PC-3 (cell line): ENCODE measurements around the gene DOCK1. TPM values are rescaled to one million over a fixed set of nuclear protein-coding genes. Genes with fewer than 3 reads are reported as not detected.

ENCODE experiments used
- ATAC-seq: fragments of 200-7000 bp; cut with Tn5 transposase; 2 replicates; pipeline ENCODE4 v1.9.1; 2020; ENCODE audit warnings: mild to moderate bottlenecking, moderate library complexity
- BruUV-seq: library from RNA; stranded (reverse); fragments of 400-500 nt; replicated peaks from 2 replicates; lab custom pipeline; 2021; lab: Mats Ljungman, UMichigan
- CTCF ChIA-PET: fragments of 300-600 bp; sonication (Branson Sonifier 250); formaldehyde crosslinking; loops from one replicate; lab custom pipeline; 2022; ENCODE audit warnings: antibody characterized with exemption; lab: Charles Lee
- POLR2A ChIA-PET: fragments of 300-600 bp; sonication (Branson Sonifier 250); formaldehyde crosslinking; loops from one replicate; lab custom pipeline; 2022; ENCODE audit warnings: antibody characterized with exemption; ENCODE audit not compliant: unreplicated experiment; lab: Charles Lee
- DNase-seq: peaks from one replicate; pipeline ENCODE4 v3.0.0-alpha.2; 2015
- H2AFZ ChIP-seq: fragments of 300-600 bp; sonication (generic); 2 replicates; pipeline ENCODE4 v1.6.0; 2016; ENCODE audit warnings: antibody characterized with exemption, low read length
- H3F3A ChIP-seq: fragments of 300-600 bp; sonication (generic); one replicate; pipeline ENCODE4 v1.6.0; 2017; ENCODE audit warnings: antibody characterized with exemption, low read length, control low read depth, mild to moderate bottlenecking; ENCODE audit not compliant: unreplicated experiment
- H3K27ac ChIP-seq: fragments of 300-600 bp; sonication (generic); 2 replicates; pipeline ENCODE4 v1.5.1; 2016; ENCODE audit warnings: mild to moderate bottlenecking, low read length
- H3K27me3 ChIP-seq: fragments of 300-600 bp; sonication (generic); 2 replicates; pipeline ENCODE4 v1.6.1; 2016; ENCODE audit warnings: low read length, mixed read lengths
- H3K36me3 ChIP-seq: fragments of 300-600 bp; sonication (generic); 2 replicates; pipeline ENCODE4 v1.6.1; 2016; ENCODE audit warnings: low read depth, mixed run types, low read length, mixed read lengths
- H3K4me1 ChIP-seq: fragments of 300-600 bp; sonication (generic); 2 replicates; pipeline ENCODE4 v1.5.1; 2016; ENCODE audit warnings: low read length; ENCODE audit not compliant: insufficient read depth
- H3K4me2 ChIP-seq: fragments of 300-600 bp; sonication (generic); 2 replicates; pipeline ENCODE4 v1.6.0; 2016; ENCODE audit warnings: low read length
- H3K4me3 ChIP-seq: fragments of 300-600 bp; sonication (generic); 2 replicates; pipeline ENCODE4 v1.5.1; 2016; ENCODE audit warnings: mild to moderate bottlenecking, low read length, mixed read lengths
- H3K79me2 ChIP-seq: fragments of 300-600 bp; sonication (generic); 2 replicates; pipeline ENCODE4 v1.6.1; 2017; ENCODE audit warnings: low read length, mixed read lengths
- H3K9ac ChIP-seq: fragments of 300-600 bp; sonication (generic); 2 replicates; pipeline ENCODE4 v1.6.0; 2016; ENCODE audit warnings: mild to moderate bottlenecking, low read length
- H3K9me2 ChIP-seq: fragments of 300-600 bp; sonication (generic); replicated peaks from 2 replicates; pipeline ENCODE4 v1.6.1; 2016; ENCODE audit warnings: mixed run types, low read length, mixed read lengths
- H3K9me3 ChIP-seq: fragments of 300-600 bp; sonication (generic); 2 replicates; pipeline ENCODE4 v1.6.1; 2016; ENCODE audit warnings: low read length, mixed read lengths
- H4K20me1 ChIP-seq: fragments of 300-600 bp; sonication (generic); 2 replicates; pipeline ENCODE4 v1.6.1; 2016; ENCODE audit warnings: low read length, mixed read lengths
- EZH2 ChIP-seq: fragments of 300-600 bp; sonication (generic); IDR thresholded peaks from one replicate; pipeline ENCODE4 v1.6.1; 2017; ENCODE audit warnings: antibody characterized with exemption, mild to moderate bottlenecking, low read length; ENCODE audit not compliant: unreplicated experiment
- EZH2phosphoT487 ChIP-seq: fragments of 300-600 bp; sonication (generic); IDR thresholded peaks from 2 replicates; pipeline ENCODE4 v1.6.1; 2018; ENCODE audit warnings: mild to moderate bottlenecking, antibody characterized with exemption, low read length, borderline replicate concordance
- intact Hi-C: fragments of 100-400 bp; cut with micrococcal nuclease; formaldehyde crosslinking; loops from 2 replicates; pipeline ENCODE4 v1.9.0; 2023
- total RNA-seq: library from RNA; depleted of rRNA; stranded (reverse); fragments of >200 nt; gene quantifications from 2 replicates; pipeline ENCODE4 v1.2.3, GENCODE V29; 2014
- TF ChIP-seq, protein P1 (sequence below): fragments of 300-600 bp; sonication (generic); conservative IDR thresholded peaks from 2 replicates; pipeline ENCODE4 v1.5.1; 2017; ENCODE audit warnings: antibody characterized with exemption, low read depth, mild to moderate bottlenecking, low read length

DOCK1 gene
- total RNA-seq, 1 experiment from 2014 or later: 34.3 TPM

DNA sequence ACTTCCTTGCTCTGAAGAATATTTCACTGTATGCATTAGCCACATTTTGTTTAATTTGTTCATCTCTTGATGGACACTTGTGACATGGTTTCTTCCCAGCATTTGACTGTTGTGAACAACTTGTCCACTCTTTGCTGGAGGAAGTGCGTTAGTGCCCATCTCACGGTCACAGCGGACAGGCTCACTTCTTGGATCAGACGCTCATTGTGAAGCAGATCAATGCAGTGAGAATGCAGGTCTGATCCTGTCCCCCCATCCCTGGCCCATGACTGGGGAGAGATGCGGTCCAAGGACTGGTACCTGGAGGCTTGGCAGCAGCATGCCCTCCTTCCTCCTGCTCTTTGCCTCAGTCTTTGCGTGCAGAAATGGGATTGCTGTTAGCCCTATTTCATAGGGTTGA lies 41.5 kb downstream of the DOCK1 start:
- Histone ChIP-seq H3K9me3 (no peaks in the 10 kb centered on the region), H3K27ac (no peak overlapping the region), H3K9me2 (no peaks in the 10 kb centered on the region), H3K79me2 (peaks cover 69% of the 10 kb centered on the region), H3K4me2 (no peak overlapping the region), H3F3A (no peaks in the 10 kb centered on the region), H2AFZ (no peak overlapping the region), H3K4me1 (peaks cover 8% of the 10 kb centered on the region; the same call in 1 of the 2 replicates), H3K36me3 (0 out of 2 replicates have a peak, but pooled peaks cover 3% of the 10 kb centered on the region), H4K20me1 (no peaks in the 10 kb centered on the region), H3K4me3 (no peak overlapping the region), H3K27me3 (no peaks in the 10 kb centered on the region), H3K9ac (no peak overlapping the region)
- TF ChIP-seq EZH2phosphoT487 (no peak), EZH2 (no peak)
- TF ChIP-seq, protein P1, sequence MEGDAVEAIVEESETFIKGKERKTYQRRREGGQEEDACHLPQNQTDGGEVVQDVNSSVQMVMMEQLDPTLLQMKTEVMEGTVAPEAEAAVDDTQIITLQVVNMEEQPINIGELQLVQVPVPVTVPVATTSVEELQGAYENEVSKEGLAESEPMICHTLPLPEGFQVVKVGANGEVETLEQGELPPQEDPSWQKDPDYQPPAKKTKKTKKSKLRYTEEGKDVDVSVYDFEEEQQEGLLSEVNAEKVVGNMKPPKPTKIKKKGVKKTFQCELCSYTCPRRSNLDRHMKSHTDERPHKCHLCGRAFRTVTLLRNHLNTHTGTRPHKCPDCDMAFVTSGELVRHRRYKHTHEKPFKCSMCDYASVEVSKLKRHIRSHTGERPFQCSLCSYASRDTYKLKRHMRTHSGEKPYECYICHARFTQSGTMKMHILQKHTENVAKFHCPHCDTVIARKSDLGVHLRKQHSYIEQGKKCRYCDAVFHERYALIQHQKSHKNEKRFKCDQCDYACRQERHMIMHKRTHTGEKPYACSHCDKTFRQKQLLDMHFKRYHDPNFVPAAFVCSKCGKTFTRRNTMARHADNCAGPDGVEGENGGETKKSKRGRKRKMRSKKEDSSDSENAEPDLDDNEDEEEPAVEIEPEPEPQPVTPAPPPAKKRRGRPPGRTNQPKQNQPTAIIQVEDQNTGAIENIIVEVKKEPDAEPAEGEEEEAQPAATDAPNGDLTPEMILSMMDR: no peak
- DNase-seq (no peak), ATAC-seq (no peak)
- ChIA-PET POLR2A (no interaction called here), CTCF (no interaction called here)
- BruUV-seq: no TSS peak
- intact Hi-C loops: no loop called here

DNA sequence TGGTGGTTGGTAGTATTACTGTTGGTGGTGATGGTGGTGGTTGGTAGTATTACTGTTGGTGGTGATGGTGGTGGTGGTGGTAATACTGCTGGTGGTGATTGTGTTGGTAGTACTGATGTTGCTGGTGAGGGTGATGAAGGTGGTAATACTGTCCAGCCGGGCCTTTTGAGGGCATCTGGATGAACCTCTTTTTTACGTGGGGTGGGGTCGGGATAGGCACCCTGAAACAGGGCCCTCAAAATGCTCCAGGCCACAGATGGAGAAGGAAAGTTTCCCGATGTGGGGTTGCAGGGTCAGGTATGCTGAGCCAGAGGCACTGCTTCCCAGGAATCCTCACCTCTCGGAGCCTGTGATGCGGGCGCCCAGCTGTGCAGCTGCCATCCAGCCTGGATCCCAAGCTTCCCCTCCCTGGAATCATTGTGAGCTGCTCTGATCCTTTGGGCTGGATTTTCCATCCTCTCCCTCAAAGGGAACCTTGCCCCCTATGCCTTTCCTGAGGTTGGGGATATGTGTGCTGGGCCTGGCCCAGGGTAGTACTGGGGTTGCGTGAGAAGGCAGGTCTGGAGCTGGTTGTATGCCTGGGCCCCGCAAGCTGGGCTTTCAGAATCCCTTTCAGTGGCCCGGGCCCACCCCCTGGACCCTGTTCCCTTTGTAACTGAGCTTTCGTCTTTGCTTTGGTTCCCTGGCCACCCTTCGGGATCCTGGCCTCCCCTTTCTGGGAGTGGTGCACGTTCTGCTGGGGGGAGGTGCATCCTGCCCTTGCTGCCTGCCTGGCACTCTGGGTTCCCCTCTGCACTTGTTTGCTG lies 43.3 kb downstream of the DOCK1 start:
- H3K4me3 ChIP-seq: no peak overlapping the region
- H3K9ac ChIP-seq: no peak overlapping the region
- DNase-seq (no peak), ATAC-seq (no peak)
- CTCF ChIA-PET: no interaction called here
- H3K79me2 ChIP-seq: peaks cover 76% of the 10 kb centered on the region
- peaks cover 3% of the 10 kb centered on the region; the same call in 1 of the 2 replicates for H3K36me3 ChIP-seq
- intact Hi-C loops: no loop called here
- peaks cover 8% of the 10 kb centered on the region; the same call in 1 of the 2 replicates for H3K4me1 ChIP-seq
- H3K9me3 ChIP-seq: no peaks in the 10 kb centered on the region
- no peak overlapping the region for H3K4me2 ChIP-seq
- H3K27ac ChIP-seq: no peak overlapping the region
- TF ChIP-seq EZH2phosphoT487: no peak
- TF ChIP-seq, protein P1: no peak
- TF ChIP-seq EZH2: no peak
- H3K27me3 ChIP-seq: no peaks in the 10 kb centered on the region
- BruUV-seq: no TSS peak
- POLR2A ChIA-PET: no interaction called here
- no peaks in the 10 kb centered on the region for H3F3A ChIP-seq
- H4K20me1 ChIP-seq: no peaks in the 10 kb centered on the region
- no peaks in the 10 kb centered on the region for H3K9me2 ChIP-seq
- H2AFZ ChIP-seq: no peak overlapping the region

DNA sequence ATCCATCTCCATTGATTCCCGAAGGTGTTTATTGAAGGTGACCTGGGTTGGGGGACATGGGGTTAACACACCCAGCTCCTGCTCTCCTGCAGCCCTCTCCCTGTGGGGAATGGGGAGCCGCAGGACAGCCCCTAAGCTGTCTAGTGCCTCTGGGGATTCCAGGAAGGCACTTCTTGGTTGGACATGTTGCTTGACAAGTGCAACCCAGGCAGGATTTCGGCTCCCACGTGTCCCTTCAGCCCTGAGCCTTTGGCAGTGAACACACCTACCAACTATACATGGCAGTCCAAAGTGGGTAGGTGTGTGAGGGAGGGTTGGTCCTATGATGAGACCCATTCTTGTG lies 43.9 kb downstream of the DOCK1 start:
- Histone ChIP-seq H3K36me3 (peaks cover 3% of the 10 kb centered on the region; the same call in 1 of the 2 replicates), H3K27me3 (no peaks in the 10 kb centered on the region), H3K9ac (no peak overlapping the region), H2AFZ (no peak overlapping the region), H3K4me2 (no peak overlapping the region), H3K9me3 (no peaks in the 10 kb centered on the region), H3K79me2 (peaks cover 74% of the 10 kb centered on the region), H3K4me3 (no peak overlapping the region), H3K27ac (no peak overlapping the region), H3F3A (no peaks in the 10 kb centered on the region), H3K9me2 (no peaks in the 10 kb centered on the region), H4K20me1 (no peaks in the 10 kb centered on the region), H3K4me1 (peaks cover 8% of the 10 kb centered on the region; the same call in 1 of the 2 replicates)
- DNase-seq (no peak), ATAC-seq (no peak)
- no TSS peak for BruUV-seq
- CTCF ChIA-PET: no interaction called here
- intact Hi-C loops: no loop called here
- POLR2A ChIA-PET: no interaction called here
- TF ChIP-seq, protein P1: no peak
- no peak for TF ChIP-seq EZH2
- TF ChIP-seq EZH2phosphoT487: no peak
